GM10248 (cell line): Measurements from ENCODE around the gene MRPL58.
"Not testable (repeated sequence)": the region's sequence is repeated elsewhere in the genome, so short reads cannot be mapped to it uniquely, and the experiment has no call there.

Source experiments
- CTCF ChIA-PET: fragments of 300-600 bp; sonication (Branson Sonifier 250); formaldehyde crosslinking; extraction: SDS; loops from one replicate; lab custom pipeline; 2021; ENCODE audit warnings: antibody characterized with exemption; lab: Yijun Ruan, JAX
- POLR2A ChIA-PET: fragments of 350-650 bp; sonication (Branson Sonifier 250); formaldehyde crosslinking; extraction: SDS; loops from one replicate; lab custom pipeline; 2020; ENCODE audit warnings: antibody characterized with exemption; lab: Yijun Ruan, JAX
- DNase-seq: peaks from one replicate; pipeline ENCODE4 v3.0.0; 2012; ENCODE audit errors: extremely low spot score
- CTCF ChIP-seq: IDR thresholded peaks from 2 replicates; pipeline ENCODE4 v1.5.1; 2012; ENCODE audit warnings: mild to moderate bottlenecking, low read depth; ENCODE audit errors: extremely low read depth, missing control alignments, control extremely low read depth

MRPL58 gene

GRCh38 chr17:75012346-75013091, at the start of gene MRPL58:
Gene MRPL58, plus strand, starts transcription at chr17:75012670. Its CDS starts 17 bp downstream, at chr17:75012687.
- TF ChIP-seq CTCF, result peak; percentile 39
- POLR2A ChIA-PET, result interaction anchor here (0.9 to 2.0 kb wide), 4 partner anchors 19 to 142 kb away, joined by 3 to 5 read pairs (median 4); partner anchors contain the start of gene JPT1
- CTCF ChIA-PET, result interaction anchor here (0.8 to 12.1 kb wide), 26 partner anchors 10 to 258 kb away, joined by 3 to 138 read pairs (median 6); partner anchors contain the start of genes HID1, MIF4GD and NT5C

GRCh38 chr17:74963656-74964055, 48.8 kb upstream of the MRPL58 start:
- CTCF ChIA-PET, result interaction anchor here (0.8 to 16.9 kb wide), 9 partner anchors 11 to 241 kb away, joined by 3 to 390 read pairs (median 114); partner anchors contain the start of genes HID1, MRPL58, OTOP2 and OTOP3
- DNase-seq, result no peak
- TF ChIP-seq CTCF, result no peak

More at GRCh38 chr17:75012346-75013091, at the start of gene MRPL58:
- peak; percentile 94 for DNase-seq

GRCh38 chr17:74964246-74964761, 48.2 kb upstream of the MRPL58 start:
- POLR2A ChIA-PET, result no interaction called here
- no peak for TF ChIP-seq CTCF
- CTCF ChIA-PET, result interaction anchor here (0.9 to 16.9 kb wide), 7 partner anchors 10 to 237 kb away, joined by 3 to 390 read pairs (median 138); partner anchors contain the start of genes HID1, MRPL58, OTOP2 and OTOP3
- DNase-seq, result no peak

More at GRCh38 chr17:74963656-74964055, 48.8 kb upstream of the MRPL58 start:
- POLR2A ChIA-PET, result no interaction called here

- TF ChIP-seq CTCF, result no peak
- ChIA-PET CTCF (interaction anchor here (1.2 to 16.9 kb wide), 4 partner anchors 10 to 236 kb away, joined by 3 to 390 read pairs (median 131); partner anchors contain the start of genes CDR2L, HID1, OTOP2 and OTOP3), POLR2A (no interaction called here)
- no peak for DNase-seq
Observed at GRCh38 chr17:74964988-74965622, 47.4 kb upstream of the MRPL58 start.

GRCh38 chr17:74968361-74968780, 44.1 kb upstream of the MRPL58 start:
- DNase-seq, result no peak

GRCh38 chr17:74969501-74969900, 43.0 kb upstream of the MRPL58 start:
- CTCF ChIA-PET, result interaction anchor here (0.9 to 12.8 kb wide), 6 partner anchors 7 to 232 kb away, joined by 3 to 148 read pairs (median 13); partner anchors contain the start of gene MRPL58
- POLR2A ChIA-PET, DNase-seq: not testable (repeated sequence)

More at GRCh38 chr17:74968361-74968780, 44.1 kb upstream of the MRPL58 start:
- ChIA-PET POLR2A (interaction anchor here (0.6 kb wide), 1 partner anchor 1377 kb away, joined by 4 read pairs; no protein-coding TSS in a partner anchor), CTCF (interaction anchor here (0.9 to 12.8 kb wide), 6 partner anchors 6 to 233 kb away, joined by 3 to 148 read pairs (median 13); partner anchors contain the start of gene MRPL58)
- no peak for TF ChIP-seq CTCF
